ENCODE data around the gene MYO3A. TPM values are rescaled to one million over a fixed set of nuclear protein-coding genes. Genes with fewer than 3 reads are reported as not detected.

Gene MYO3A
- total RNA-seq, 1 experiment from 2014 or later, result not detected

DNA sequence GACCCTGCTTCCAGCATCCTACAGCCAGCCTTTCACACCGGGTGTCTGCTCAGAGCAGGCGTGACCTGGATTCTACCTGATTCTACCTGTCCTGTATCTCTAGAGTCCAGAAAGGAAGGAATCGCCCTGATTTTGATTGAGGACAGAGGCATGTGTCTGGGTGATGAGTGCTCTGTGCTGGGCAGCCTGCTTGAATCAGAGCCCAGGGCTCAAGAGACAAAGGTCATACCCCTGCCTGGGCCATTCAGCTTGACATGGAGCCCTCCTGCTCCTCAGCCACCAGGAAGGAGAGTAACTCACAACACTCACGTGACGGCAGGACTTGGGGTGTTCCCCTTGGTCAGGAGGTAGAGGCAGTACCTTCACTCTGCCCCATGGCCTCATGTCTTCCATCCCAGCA lies 293.8 kb downstream of the MYO3A start:
- ChIA-PET POLR2A (ENCODE audit: unreplicated experiment) (no interaction called here), CTCF (no interaction called here)
- Histone ChIP-seq H4K20me1 (ENCODE audit: insufficient read depth) (no peaks in the 10 kb centered on the region), H3K9me3 (ENCODE audit: insufficient read depth, low read depth) (no peaks in the 10 kb centered on the region), H3F3A (ENCODE audit: insufficient read depth, low read depth) (no peaks in the 10 kb centered on the region), H3K4me1 (replicated peaks; ENCODE audit: insufficient read depth) (no peaks in the 10 kb centered on the region), H3K79me2 (ENCODE audit: low read depth) (no peaks in the 10 kb centered on the region), H3K27ac (no peak overlapping the region), H3K27me3 (ENCODE audit: insufficient read depth, low read depth) (peaks cover 11% of the 10 kb centered on the region; the same call in 1 of the 2 replicates), H3K9me2 (ENCODE audit: insufficient read depth) (no peaks in the 10 kb centered on the region), H3K4me2 (no peak overlapping the region), H3K36me3 (ENCODE audit: low read depth) (no peaks in the 10 kb centered on the region), H2AFZ (no peak overlapping the region), H3K4me3 (no peak overlapping the region)
- no peak for TF ChIP-seq EZH2 (IDR thresholded peaks at IDR 0.05; ENCODE audit: low read depth)
- TF ChIP-seq, protein P1, sequence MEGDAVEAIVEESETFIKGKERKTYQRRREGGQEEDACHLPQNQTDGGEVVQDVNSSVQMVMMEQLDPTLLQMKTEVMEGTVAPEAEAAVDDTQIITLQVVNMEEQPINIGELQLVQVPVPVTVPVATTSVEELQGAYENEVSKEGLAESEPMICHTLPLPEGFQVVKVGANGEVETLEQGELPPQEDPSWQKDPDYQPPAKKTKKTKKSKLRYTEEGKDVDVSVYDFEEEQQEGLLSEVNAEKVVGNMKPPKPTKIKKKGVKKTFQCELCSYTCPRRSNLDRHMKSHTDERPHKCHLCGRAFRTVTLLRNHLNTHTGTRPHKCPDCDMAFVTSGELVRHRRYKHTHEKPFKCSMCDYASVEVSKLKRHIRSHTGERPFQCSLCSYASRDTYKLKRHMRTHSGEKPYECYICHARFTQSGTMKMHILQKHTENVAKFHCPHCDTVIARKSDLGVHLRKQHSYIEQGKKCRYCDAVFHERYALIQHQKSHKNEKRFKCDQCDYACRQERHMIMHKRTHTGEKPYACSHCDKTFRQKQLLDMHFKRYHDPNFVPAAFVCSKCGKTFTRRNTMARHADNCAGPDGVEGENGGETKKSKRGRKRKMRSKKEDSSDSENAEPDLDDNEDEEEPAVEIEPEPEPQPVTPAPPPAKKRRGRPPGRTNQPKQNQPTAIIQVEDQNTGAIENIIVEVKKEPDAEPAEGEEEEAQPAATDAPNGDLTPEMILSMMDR (conservative IDR thresholded peaks at IDR 0.05), result no peak
- intact Hi-C loops (cut with micrococcal nuclease; ENCODE audit: unreplicated experiment), result no loop called here
- BruUV-seq (replicated peaks), result no TSS peak
- DNase-seq, result no peak

GRCh38 chr10:26232174-26232573 lies 298.1 kb downstream of the MYO3A start:
- H3K27me3 ChIP-seq (ENCODE audit: insufficient read depth, low read depth), result peaks cover 33% of the 10 kb centered on the region; the same call in 1 of the 2 replicates
- H3K79me2 ChIP-seq (ENCODE audit: low read depth), result no peaks in the 10 kb centered on the region
- BruUV-seq (replicated peaks), result no TSS peak
- TF ChIP-seq EZH2 (IDR thresholded peaks at IDR 0.05; ENCODE audit: low read depth), result no peak
- TF ChIP-seq, protein P1 (conservative IDR thresholded peaks at IDR 0.05), result no peak
- H3K4me3 ChIP-seq, result no peak overlapping the region
- no peak overlapping the region for H2AFZ ChIP-seq
- intact Hi-C loops (cut with micrococcal nuclease; ENCODE audit: unreplicated experiment), result no loop called here
- H3K4me1 ChIP-seq (replicated peaks; ENCODE audit: insufficient read depth), result no peaks in the 10 kb centered on the region
- DNase-seq, result no peak
- no peaks in the 10 kb centered on the region for H4K20me1 ChIP-seq (ENCODE audit: insufficient read depth)
- H3K9me3 ChIP-seq (ENCODE audit: insufficient read depth, low read depth), result no peaks in the 10 kb centered on the region
- H3F3A ChIP-seq (ENCODE audit: insufficient read depth, low read depth), result no peaks in the 10 kb centered on the region
- no peak overlapping the region for H3K4me2 ChIP-seq
- ChIA-PET CTCF (no interaction called here), POLR2A (ENCODE audit: unreplicated experiment) (no interaction called here)
- H3K9me2 ChIP-seq (ENCODE audit: insufficient read depth), result no peaks in the 10 kb centered on the region
- no peaks in the 10 kb centered on the region for H3K36me3 ChIP-seq (ENCODE audit: low read depth)
- no peak overlapping the region for H3K27ac ChIP-seq

DNA sequence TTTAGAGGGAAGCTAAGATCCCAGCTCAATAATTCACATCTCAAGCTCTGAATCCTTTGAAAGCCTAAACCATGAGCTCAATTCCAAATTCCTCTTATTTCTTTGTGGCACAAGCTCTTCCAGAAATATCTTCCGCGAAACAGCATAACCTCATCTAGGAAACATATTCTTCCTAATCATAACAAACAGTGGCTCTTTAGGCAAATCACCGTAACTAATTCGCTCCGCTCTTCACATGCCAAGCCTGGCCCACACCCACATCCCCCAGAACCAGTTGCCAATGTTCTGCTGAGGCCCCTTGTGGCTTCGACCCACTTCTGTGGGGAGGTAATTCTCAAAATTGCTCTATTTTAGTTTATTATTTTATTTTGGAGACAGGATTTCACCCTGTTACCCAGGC lies 301.7 kb downstream of the MYO3A start:
- CTCF ChIA-PET, result no interaction called here
- Histone ChIP-seq H2AFZ (no peak overlapping the region), H3K27ac (no peak overlapping the region), H3K27me3 (ENCODE audit: insufficient read depth, low read depth) (peaks cover 33% of the 10 kb centered on the region; the same call in 1 of the 2 replicates), H3K9me3 (ENCODE audit: insufficient read depth, low read depth) (no peaks in the 10 kb centered on the region), H3K9me2 (ENCODE audit: insufficient read depth) (no peaks in the 10 kb centered on the region), H4K20me1 (ENCODE audit: insufficient read depth) (no peaks in the 10 kb centered on the region), H3K4me1 (replicated peaks; ENCODE audit: insufficient read depth) (no peaks in the 10 kb centered on the region), H3F3A (ENCODE audit: insufficient read depth, low read depth) (no peaks in the 10 kb centered on the region), H3K4me3 (no peak overlapping the region), H3K79me2 (ENCODE audit: low read depth) (no peaks in the 10 kb centered on the region), H3K36me3 (ENCODE audit: low read depth) (no peaks in the 10 kb centered on the region), H3K4me2 (no peak overlapping the region)
- no TSS peak for BruUV-seq (replicated peaks)
- intact Hi-C loops (cut with micrococcal nuclease; ENCODE audit: unreplicated experiment), result no loop called here
- POLR2A ChIA-PET (ENCODE audit: unreplicated experiment), result no interaction called here
- TF ChIP-seq, protein P1 (conservative IDR thresholded peaks at IDR 0.05), result no peak
- TF ChIP-seq EZH2 (IDR thresholded peaks at IDR 0.05; ENCODE audit: low read depth), result no peak
- DNase-seq, result no peak

Measured in PC-9 (cell line).